GM19468 (cell line): ENCODE measurements around the gene PHC2.

Source experiments
- ATAC-seq: cut with Tn5 transposase; IDR thresholded peaks from one replicate; pipeline ENCODE4 v1.9.1; 2021; ENCODE audit warnings: mild to moderate bottlenecking, moderate library complexity, moderate number of reproducible peaks; ENCODE audit not compliant: unreplicated experiment; ENCODE audit errors: extremely low read depth

Gene PHC2

DNA sequence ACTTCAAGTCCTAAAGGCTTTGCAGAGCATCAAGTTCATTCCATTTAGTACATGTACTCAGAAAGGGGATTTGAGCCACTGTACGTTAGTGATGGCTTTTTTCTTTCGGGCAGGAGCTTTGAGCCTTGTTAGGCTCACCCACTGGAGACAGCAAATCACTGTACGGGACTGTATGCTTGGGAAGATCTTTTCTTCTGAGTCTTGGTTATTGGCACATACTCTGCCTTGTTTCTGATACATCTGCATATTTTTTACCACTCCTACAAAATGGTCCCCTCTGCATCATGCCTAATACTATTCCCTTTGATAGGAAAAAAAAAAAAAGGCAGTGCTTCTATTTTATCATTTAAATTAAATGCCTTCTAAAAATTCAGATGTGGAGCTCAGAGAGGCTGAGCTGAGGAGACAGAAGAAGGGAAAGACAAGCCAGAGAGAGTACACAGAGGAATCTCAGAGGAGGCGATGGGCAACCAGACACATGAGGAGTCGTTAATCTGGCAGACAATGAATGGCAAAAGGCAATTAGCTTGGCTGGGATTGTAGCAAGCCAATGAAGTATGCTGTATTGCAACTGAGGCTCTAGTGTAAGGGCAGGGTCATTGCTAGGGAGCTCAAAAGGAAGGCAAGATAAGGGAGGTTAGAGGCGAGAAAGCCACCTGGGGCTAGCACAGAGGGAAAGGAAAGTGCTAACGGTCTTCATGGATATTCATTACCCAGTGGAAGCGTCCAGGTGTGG lies 39.4 kb downstream of the PHC2 start:
- no peak for ATAC-seq

- no peak for ATAC-seq
Observed at GRCh38 chr1:33390542-33390941, 40.4 kb downstream of the PHC2 start.

- no peak for ATAC-seq
Observed at GRCh38 chr1:33388805-33389771, 41.8 kb downstream of the PHC2 start.

- ATAC-seq = no peak
Observed at GRCh38 chr1:33387625-33388024, 43.3 kb downstream of the PHC2 start.

DNA sequence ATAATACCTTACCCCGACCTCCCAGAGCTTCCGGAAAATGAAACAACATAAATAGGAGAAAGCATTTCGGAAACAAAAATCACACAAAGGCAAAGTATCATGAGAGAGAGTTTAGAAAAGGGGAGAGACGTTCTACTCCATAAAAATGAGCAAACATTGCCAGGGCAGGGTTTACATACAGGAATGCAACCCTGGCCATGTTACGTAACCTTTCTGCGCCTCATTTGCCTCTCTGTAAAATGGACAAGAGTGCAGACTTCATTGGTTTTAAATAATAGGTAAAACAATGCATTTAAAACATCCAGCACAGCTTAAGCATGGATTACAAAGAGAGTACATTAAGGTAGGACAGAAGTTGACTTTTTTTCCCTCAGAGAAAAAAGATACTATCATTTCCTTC lies 45.6 kb downstream of the PHC2 start:
- no peak for ATAC-seq

DNA sequence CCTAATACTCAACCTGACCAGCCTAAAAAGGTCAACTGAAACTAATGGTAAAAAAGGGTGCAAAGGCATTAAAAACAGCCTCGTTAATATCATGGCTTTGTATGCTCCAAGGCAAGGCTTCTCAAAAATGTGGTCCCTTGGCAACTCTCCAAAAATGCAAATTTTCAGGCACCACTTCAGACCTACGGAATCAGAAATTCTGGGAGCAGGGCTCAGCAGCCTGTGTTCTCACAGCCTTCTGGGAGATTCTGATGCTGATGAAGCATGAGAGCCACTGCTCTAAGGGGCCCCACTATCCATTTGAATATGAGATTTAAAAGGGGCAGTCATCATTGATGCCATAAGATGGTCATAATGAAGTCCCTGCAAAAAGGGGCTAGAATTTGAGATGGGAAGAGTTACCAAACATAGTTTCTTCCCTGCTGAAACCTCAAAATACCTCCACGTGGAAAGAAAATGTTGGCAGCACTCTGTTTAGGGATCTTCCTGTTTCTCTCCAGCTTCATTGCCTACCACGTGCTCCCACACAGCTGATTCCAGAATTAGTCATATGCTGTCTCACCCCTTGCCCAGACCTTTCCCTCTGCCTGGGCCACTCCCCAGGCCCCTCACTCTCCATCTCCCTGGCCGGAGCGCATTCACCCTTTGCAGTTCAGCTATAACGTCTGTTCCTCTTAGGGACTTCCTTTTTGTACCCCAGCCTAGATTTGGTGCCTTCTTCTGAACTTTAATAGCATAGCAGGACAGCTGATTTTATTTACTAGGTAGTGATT lies 46.7 kb downstream of the PHC2 start:
- ATAC-seq = no peak

GRCh38 chr1:33383489-33383888 lies 47.4 kb downstream of the PHC2 start:
- ATAC-seq = no peak

- ATAC-seq = no peak
Observed at GRCh38 chr1:33382661-33383415, 48.1 kb downstream of the PHC2 start.

GRCh38 chr1:33381977-33382376 lies 48.9 kb downstream of the PHC2 start:
- no peak for ATAC-seq

GRCh38 chr1:33380811-33381210 lies 50.1 kb downstream of the PHC2 start:
- no peak for ATAC-seq

- ATAC-seq = no peak
Observed at GRCh38 chr1:33379631-33380354, 51.1 kb downstream of the PHC2 start.

DNA sequence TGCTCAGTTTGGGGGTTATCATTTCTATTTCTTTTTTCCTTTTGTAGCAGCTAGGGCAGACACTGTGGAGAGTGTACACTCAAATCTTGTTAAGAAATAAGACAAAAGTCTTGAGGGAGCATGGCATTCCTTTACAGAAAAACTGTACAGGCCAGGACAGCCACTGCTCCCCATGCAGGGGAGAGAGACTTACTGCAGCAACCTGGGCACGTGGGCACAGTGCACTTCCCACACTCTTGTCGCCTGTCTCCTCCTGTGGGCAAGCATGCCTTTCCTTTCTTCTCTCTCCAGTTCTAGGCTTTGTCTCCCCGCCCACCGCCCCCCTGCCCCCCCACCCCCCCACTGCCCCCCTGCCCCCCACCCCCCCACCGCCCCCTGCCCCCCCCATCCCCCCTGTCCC lies 51.9 kb downstream of the PHC2 start:
- no peak for ATAC-seq

DNA sequence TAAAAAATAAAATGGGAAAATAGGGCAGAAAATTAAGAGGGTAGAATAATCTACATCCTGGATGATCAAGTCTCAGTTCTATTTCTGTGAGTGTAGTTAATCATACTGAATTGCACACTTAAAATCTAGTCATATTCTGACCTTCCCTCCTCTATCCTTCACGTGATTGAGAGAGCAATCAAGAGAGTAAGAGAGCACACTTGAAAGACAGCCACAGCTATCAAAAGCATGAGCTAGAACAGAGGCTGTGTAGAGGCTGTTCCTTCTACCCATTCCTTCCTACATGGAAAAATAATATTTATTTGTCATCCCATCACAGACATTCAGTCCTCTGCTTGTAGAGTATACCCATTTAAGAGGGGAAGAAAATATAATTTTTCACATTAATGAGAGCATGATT lies 52.4 kb downstream of the PHC2 start:
- no peak for ATAC-seq

- no peak for ATAC-seq
Observed at GRCh38 chr1:33377756-33378155, 53.1 kb downstream of the PHC2 start.

DNA sequence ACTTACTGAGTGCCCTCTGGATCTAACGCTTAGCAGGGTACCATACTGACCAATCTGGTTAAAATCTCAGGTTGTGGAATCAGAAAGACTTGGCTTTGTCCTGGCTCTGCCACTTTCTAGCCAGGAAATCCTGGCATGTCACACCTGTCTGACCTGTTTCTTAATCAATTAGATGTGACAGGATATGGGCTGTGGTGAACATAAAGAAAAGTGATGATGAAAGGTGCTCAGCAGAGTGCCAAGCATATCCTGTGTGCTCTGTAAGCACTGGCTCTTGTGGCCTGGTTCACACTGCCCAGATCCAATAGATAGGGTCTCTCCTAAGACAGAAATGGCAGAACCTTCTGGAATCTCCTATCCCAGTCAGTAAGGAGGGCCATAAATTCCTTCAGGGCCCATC lies 53.9 kb downstream of the PHC2 start:
- no peak for ATAC-seq

- ATAC-seq = no peak
Observed at GRCh38 chr1:33375316-33375715, 55.6 kb downstream of the PHC2 start.

GRCh38 chr1:33374336-33375105 lies 56.4 kb downstream of the PHC2 start:
- ATAC-seq = no peak

- no peak for ATAC-seq
Observed at GRCh38 chr1:33373606-33374005, 57.3 kb downstream of the PHC2 start.

DNA sequence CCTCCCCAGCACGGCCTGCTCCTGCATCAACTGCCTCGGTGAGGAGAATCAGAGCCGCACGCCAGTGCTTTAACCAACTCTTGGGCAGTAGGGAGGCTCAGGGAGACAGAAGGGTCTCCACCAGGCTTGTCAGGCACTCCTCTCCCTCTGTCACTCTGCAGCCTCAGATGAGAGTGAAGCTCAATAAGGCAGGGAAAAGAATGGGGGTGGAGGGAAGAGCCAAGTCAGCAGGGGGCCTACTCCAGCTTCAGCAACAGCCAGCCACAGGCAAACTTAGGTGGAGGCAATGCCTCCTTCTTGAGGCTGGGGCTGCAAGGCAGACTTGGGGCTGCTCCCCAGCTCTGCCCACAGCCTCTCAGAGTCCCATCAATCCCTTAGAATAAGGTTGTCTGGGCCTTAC lies 58.2 kb downstream of the PHC2 start:
- ATAC-seq = no peak
